ENCODE data around the gene TRIM7. TPM values are rescaled to one million over a fixed set of nuclear protein-coding genes. Genes with fewer than 3 reads are reported as not detected.

Gene TRIM7
- 1 to 10 TPM in 1 of 3 donors, under 1 TPM in 1, not detected in 1; 0.73 to 1.2 TPM for total RNA-seq
- 1.3 TPM for total RNA-seq (2013)

GRCh38 chr5:181204826-181205760 is at the start of gene TRIM7:
TSS of gene TRIM7 (minus strand) at chr5:181205196. CDS start at chr5:181205110, 86 bp downstream.
- Mint-ChIP-seq H3K4me1 (peaks cover 33 to 48% of the 10 kb centered on the region in 2 donors), H3K4me3 (peak within 1 kb of the TSS; percentile 99), H3K9me3 (no peaks in the 10 kb centered on the region), H3K36me3 (peaks cover 9% of the 10 kb centered on the region), H3K27ac (peak within 1 kb of the TSS; percentile 91 to 99), H3K27me3 (ENCODE audit: low read depth in 2 of 2) (peaks cover 31 to 32% of the 10 kb centered on the region in 2 donors)
- H3K9me3 ChIP-seq (ENCODE audit: control insufficient read depth, insufficient read depth, low read length), result no peaks in the 10 kb centered on the region
- ATAC-seq (no peak), DNase-seq (peak in 1 of 2 donors; percentile 54)
- no peak for TF ChIP-seq CTCF (IDR thresholded peaks at IDR 0.05)
- no peaks in the 10 kb centered on the region for H3K36me3 ChIP-seq (ENCODE audit: control insufficient read depth, insufficient read depth, low read length)
- WGBS (ENCODE audit: insufficient coverage), result under 1% methylated on average over 94 of the region's 94 CpGs
- no peak within 1 kb of the TSS for H3K27ac ChIP-seq (ENCODE audit: low read length)
- peak within 1 kb of the TSS; percentile 33 for H3K4me3 ChIP-seq (ENCODE audit: low read length)
- intact Hi-C loops (cut with micrococcal nuclease), result no loop called here
- peaks cover 10% of the 10 kb centered on the region for H3K27me3 ChIP-seq (ENCODE audit: control insufficient read depth, insufficient read depth, low read length)
- peaks cover 38% of the 10 kb centered on the region for H3K4me1 ChIP-seq (ENCODE audit: control insufficient read depth, insufficient read depth, low read length)

GRCh38 chr5:181248277-181248676 is 43.3 kb upstream of the TRIM7 start:
- Mint-ChIP-seq H3K27me3 (ENCODE audit: low read depth in 2 of 2) (no peaks in the 10 kb centered on the region), H3K4me3 (peak overlapping the region; percentile 97), H3K36me3 (no peaks in the 10 kb centered on the region), H3K4me1 (peaks cover 52 to 76% of the 10 kb centered on the region in 2 donors), H3K9me3 (no peaks in the 10 kb centered on the region), H3K27ac (peak overlapping the region; percentile 98 to 99)
- no peaks in the 10 kb centered on the region for H3K9me3 ChIP-seq (ENCODE audit: control insufficient read depth, insufficient read depth, low read length)
- no peak for ATAC-seq
- 95% methylated on average over 4 of the region's 4 CpGs for WGBS (ENCODE audit: insufficient coverage)
- peaks cover 37% of the 10 kb centered on the region for H3K4me1 ChIP-seq (ENCODE audit: control insufficient read depth, insufficient read depth, low read length)
- H3K27me3 ChIP-seq (ENCODE audit: control insufficient read depth, insufficient read depth, low read length), result no peaks in the 10 kb centered on the region
- DNase-seq, result peak in 1 of 2 donors; percentile 27
- H3K36me3 ChIP-seq (ENCODE audit: control insufficient read depth, insufficient read depth, low read length), result peaks cover 4% of the 10 kb centered on the region
- TF ChIP-seq CTCF (IDR thresholded peaks at IDR 0.05), result no peak
- no peak overlapping the region for H3K4me3 ChIP-seq (ENCODE audit: low read length)
- peak overlapping the region; percentile 38 for H3K27ac ChIP-seq (ENCODE audit: low read length)
- intact Hi-C loops (cut with micrococcal nuclease), result no loop called here

GRCh38 chr5:181246276-181247049 is 41.5 kb upstream of the TRIM7 start:
- Histone ChIP-seq H3K27me3 (ENCODE audit: control insufficient read depth, insufficient read depth, low read length) (no peaks in the 10 kb centered on the region), H3K4me3 (ENCODE audit: low read length) (peak overlapping the region; percentile 83), H3K4me1 (ENCODE audit: control insufficient read depth, insufficient read depth, low read length) (peaks cover 55% of the 10 kb centered on the region), H3K27ac (ENCODE audit: low read length) (peak overlapping the region; percentile 88), H3K36me3 (ENCODE audit: control insufficient read depth, insufficient read depth, low read length) (peaks cover 9% of the 10 kb centered on the region), H3K9me3 (ENCODE audit: control insufficient read depth, insufficient read depth, low read length) (no peaks in the 10 kb centered on the region)
- H3K27ac Mint-ChIP-seq, result peak overlapping the region; percentile 98 to 99
- WGBS (ENCODE audit: insufficient coverage), result 0% methylated on average over 54 of the region's 55 CpGs
- no peaks in the 10 kb centered on the region for H3K9me3 Mint-ChIP-seq
- no peaks in the 10 kb centered on the region for H3K36me3 Mint-ChIP-seq
- intact Hi-C loops (cut with micrococcal nuclease), result no loop called here
- TF ChIP-seq CTCF (IDR thresholded peaks at IDR 0.05), result no peak
- ATAC-seq, result peak; percentile 17 to 43 (median 19)
- peak overlapping the region; percentile 97 for H3K4me3 Mint-ChIP-seq
- H3K4me1 Mint-ChIP-seq, result peaks cover 65 to 90% of the 10 kb centered on the region in 2 donors
- DNase-seq, result peak; percentile 47 to 83
- no peaks in the 10 kb centered on the region for H3K27me3 Mint-ChIP-seq (ENCODE audit: low read depth in 2 of 2)
